GM12801 (cell line): Measurements from ENCODE around the gene DPP6.

Source experiments
- TF ChIP-seq, protein P1 (sequence below): IDR thresholded peaks from one replicate; pipeline ENCODE4 v1.5.1; 2011; ENCODE audit warnings: control low read depth; ENCODE audit not compliant: insufficient read length; ENCODE audit errors: extremely low read depth

DPP6 gene

DNA sequence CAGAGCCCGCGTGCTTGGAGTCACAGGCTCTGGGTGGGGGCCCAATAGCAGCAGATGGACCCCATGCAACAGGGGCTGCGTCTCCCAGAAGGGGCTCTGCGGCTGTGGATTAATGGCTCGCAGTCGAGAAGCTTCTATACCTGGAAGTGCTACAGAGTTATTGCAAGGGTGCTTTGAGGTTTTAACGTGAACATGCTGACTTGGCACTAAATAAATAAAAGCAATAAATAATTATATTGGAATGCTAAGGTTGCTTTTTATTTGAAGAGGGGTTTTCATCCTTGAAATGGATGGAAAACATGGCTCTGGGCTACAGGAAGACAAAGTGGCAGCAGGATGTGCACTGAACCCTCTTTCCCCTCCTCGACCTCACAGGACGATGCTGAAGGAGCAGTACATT lies 828.3 kb downstream of the DPP6 start:
- TF ChIP-seq, protein P1, sequence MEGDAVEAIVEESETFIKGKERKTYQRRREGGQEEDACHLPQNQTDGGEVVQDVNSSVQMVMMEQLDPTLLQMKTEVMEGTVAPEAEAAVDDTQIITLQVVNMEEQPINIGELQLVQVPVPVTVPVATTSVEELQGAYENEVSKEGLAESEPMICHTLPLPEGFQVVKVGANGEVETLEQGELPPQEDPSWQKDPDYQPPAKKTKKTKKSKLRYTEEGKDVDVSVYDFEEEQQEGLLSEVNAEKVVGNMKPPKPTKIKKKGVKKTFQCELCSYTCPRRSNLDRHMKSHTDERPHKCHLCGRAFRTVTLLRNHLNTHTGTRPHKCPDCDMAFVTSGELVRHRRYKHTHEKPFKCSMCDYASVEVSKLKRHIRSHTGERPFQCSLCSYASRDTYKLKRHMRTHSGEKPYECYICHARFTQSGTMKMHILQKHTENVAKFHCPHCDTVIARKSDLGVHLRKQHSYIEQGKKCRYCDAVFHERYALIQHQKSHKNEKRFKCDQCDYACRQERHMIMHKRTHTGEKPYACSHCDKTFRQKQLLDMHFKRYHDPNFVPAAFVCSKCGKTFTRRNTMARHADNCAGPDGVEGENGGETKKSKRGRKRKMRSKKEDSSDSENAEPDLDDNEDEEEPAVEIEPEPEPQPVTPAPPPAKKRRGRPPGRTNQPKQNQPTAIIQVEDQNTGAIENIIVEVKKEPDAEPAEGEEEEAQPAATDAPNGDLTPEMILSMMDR: no peak

DNA sequence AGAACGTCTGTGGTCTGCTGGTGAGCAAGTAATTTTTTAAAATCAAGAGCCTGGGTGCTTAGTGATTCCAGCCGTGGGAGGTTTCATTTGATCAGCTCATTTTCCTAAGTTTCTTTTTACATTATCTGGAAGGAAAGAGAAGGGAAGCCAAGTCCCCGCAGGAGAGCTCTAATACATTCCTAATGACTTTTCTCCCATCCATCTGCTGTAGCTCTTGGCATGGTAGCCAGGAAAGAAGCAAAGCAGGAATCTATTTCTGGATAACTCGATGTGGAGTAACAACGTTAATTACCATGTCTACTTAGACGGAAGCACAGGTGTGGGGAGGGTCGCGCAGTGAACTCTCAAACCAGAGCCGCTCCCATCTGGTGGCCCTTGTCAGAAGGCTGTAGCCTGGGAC lies 828.8 kb downstream of the DPP6 start:
- TF ChIP-seq, protein P1: no peak

DNA sequence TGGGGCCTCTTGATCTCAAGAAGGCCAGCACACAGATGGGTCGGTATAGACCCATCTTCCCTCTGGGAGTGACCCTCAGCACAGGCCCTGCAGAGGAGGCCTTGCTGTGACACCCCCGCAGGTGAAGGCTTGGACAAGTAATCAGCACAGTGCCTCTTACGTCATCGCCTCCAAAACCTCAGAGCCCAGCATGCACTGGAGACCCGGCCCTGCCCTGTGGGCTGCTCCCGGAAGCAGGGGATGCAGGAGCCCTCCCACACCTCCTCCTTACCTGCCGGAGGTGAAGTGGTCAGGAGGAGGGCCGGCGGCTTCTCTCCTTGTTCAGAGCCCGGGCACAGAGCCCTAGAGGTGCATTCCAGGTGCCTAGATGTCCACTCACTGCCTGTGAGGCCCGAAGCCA lies 829.3 kb downstream of the DPP6 start:
- TF ChIP-seq, protein P1: no peak

DNA sequence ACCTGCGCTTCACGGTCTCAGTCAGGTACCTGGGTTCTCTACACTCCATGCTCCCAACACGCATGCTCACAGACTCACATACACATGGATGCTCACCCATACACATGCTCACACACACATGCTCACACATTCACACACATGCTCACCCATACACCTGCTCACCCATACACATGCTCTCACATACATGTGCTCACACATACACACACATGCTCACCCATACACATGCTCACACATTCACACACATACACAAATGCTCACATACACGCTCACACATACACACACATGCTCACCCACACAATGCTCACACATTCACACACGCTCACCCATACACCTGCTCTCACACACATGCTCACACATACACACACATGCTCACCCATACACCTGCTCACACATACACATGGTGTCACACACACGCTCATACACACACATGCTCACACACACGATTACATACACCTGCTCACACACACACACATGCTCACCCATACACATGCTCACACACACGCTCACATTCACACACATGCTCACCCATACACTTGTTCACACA lies 830.8 kb downstream of the DPP6 start:
- TF ChIP-seq, protein P1: no peak

DNA sequence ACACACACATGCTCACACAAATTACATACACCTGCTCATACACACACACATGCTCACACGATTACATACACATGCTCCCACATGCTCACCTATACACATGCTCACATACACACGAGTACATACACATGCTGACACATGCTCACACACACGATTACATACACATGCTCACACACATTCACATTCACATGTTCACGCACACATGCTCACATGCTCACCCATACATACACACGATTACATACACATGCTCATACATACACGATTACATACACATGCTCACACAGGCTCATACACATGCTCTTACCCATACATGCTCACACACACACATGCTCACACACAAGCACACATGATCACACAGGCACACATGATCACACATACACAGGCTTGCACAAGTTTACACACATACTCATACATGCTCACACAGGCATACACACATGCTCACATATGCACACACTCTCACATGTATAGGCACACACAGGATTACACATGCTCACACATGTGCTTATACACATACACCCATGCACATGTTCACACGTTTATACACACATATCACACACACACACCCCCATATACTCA lies 832.2 kb downstream of the DPP6 start:
- TF ChIP-seq, protein P1: no peak

DNA sequence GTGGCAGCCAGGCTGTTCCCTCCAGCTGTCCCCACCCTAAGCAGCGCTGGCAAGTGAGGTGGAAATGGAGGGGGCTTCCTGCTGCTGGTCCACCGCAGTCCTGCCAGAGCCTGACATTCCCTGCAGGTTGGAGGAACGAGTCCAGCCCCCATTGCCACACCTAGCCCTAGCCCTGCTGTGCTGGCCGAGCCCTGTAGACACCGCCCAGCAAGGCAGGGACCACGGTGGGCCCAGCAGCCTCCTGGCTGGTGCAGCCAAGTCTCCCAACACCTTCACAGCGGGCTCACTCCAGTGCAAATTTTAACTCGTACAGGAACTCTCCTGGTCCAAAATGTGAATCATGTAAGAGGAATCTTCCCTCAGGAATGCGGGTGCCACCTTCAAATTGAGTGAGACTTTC lies 834.4 kb downstream of the DPP6 start:
- TF ChIP-seq, protein P1: no peak

DNA sequence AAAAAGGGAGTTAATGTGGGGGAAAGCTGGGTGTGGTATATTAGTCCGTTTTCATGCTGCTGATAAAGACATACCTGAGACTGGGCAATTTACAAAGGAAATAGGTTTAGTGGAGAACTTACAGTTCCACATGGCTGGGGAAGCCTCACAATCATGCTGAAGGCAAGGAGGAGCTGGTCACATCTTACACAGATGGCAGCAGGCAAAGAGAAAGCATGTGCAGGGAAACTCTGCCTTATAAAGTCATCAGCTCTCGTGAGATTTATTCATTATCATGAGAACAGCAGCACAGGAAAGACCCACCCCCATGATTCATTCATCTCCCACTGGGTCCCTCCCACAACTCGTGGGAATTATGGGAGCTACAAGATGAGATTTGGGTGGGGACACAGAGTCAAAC lies 836.5 kb downstream of the DPP6 start:
- TF ChIP-seq, protein P1: no peak
